ENCODE data around the gene CCNL2. TPM values are rescaled to one million over a fixed set of nuclear protein-coding genes. Genes with fewer than 3 reads are reported as not detected.

Gene CCNL2
- total and polyA plus RNA-seq, 2 of the 13 experiments (the other 11 are each of a cell fraction or from before 2014, with no cell fraction given): 105 to 340 TPM

DNA sequence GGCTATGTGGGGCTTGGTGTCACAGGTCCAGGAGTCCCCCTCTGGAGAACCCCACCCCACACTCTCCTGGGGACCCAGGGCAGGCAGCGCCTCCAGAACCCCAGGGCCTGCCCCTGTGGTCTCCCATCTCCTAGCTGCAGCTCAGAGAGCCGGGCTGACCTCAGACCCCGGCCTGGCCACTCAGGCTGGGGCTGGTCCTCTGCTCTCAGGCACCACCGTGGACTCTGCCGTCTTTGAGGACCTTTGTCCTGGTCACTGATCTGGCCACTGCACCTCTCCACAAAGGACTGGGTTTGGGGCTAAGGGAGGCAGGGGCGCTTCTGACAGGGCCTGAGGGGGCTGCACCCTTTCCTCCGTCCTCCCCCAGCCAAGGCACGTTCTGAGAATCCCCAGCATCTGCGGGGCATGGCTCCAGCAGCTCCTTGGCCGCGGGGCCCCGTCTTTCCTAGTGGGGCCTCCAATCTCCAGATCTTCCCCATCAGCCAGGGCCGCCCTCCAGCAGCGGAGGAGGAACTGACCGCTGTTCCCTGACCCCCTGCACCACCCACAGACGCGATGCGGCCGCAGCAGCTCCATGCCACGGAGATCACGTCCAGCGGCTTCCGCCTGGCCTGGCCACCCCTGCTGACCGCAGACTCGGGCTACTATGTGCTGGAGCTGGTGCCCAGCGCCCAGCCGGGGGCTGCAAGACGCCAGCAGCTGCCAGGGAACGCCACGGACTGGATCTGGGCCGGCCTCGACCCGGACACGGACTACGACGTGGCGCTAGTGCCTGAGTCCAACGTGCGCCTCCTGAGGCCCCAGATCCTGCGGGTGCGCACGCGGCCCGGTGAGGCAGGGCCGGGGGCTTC, 39.6 kb upstream of the CCNL2 start:
- DNase-seq (ENCODE audit: low spot score) (no peak), ATAC-seq (no peak), FAIRE-seq (no peak)
- Histone ChIP-seq H3K79me2 (ENCODE audit: insufficient read depth, low read length) (peaks cover 31% of the 10 kb centered on the region), H3K4me1 (ENCODE audit: insufficient read depth, low read length) (peaks cover 51% of the 10 kb centered on the region), H2AFZ (ENCODE audit: low read length) (no peak overlapping the region), H3K27ac (ENCODE audit: extremely low read length, insufficient read depth, low read length) (peak overlapping the region; percentile 54), H3K4me3 (replicated peaks in 1 of 3; ENCODE audit: insufficient read depth in 1 of 3, low read depth in 2 of 3, low read length in 3 of 3) (peak overlapping the region in 1 of 3 experiments; percentile 88; a peak in 2 of 6 replicates), H3K27me3 (ENCODE audit: control insufficient read depth in 1 of 2, insufficient read depth in 2 of 2, low read length in 2 of 2) (no peaks in the 10 kb centered on the region), H3K4me2 (ENCODE audit: low read depth, low read length) (peak overlapping the region; percentile 94), H3K36me3 (replicated peaks in 1 of 2; ENCODE audit: control insufficient read depth in 1 of 2, insufficient read depth in 2 of 2, low read length in 2 of 2) (peaks cover 0 to 2% of the 10 kb centered on the region in 2 experiments; a peak in 1 of 5 replicates), H4K20me1 (ENCODE audit: insufficient read depth, low read length) (no peaks in the 10 kb centered on the region), H3K9ac (ENCODE audit: insufficient read depth, low read depth, low read length) (peak overlapping the region; percentile 39; the same call in 1 of the 2 replicates), H3K9me3 (ENCODE audit: low read length) (no peaks in the 10 kb centered on the region)
- TF ChIP-seq RBFOX2 (IDR thresholded peaks at IDR 0.05; ENCODE audit: low read depth, low read length) (peak; percentile 78), ZNF430 (CRISPR knock-in tag; IDR thresholded peaks at IDR 0.05) (no peak), ZNF280B (CRISPR knock-in tag; IDR thresholded peaks at IDR 0.05; ENCODE audit: borderline replicate concordance) (0 out of 2 replicates have a peak, but pooled peaks have one; percentile 55), ESRRA (CRISPR knock-in tag; IDR thresholded peaks at IDR 0.05; ENCODE audit: low read depth) (no peak), ZFP41 (CRISPR knock-in tag; IDR thresholded peaks at IDR 0.05; ENCODE audit: borderline replicate concordance) (no peak), POLR2A (IDR thresholded peaks at IDR 0.05; ENCODE audit: insufficient read depth in 1 of 2, low read depth in 2 of 2, low read length in 2 of 2) (no peak), ZNF616 (CRISPR knock-in tag; IDR thresholded peaks at IDR 0.05; ENCODE audit: low read depth) (no peak), PAX8 (CRISPR knock-in tag; IDR thresholded peaks at IDR 0.05; ENCODE audit: borderline replicate concordance) (no peak), ZSCAN20 (CRISPR knock-in tag; IDR thresholded peaks at IDR 0.05; ENCODE audit: borderline replicate concordance) (no peak), XRCC5 (optimal IDR thresholded peaks at IDR 0.05; ENCODE audit: low read length) (no peak), AGO2 (optimal IDR thresholded peaks at IDR 0.05; ENCODE audit: low read depth, low read length) (peak; percentile 95), MAF1 (CRISPR knock-in tag; IDR thresholded peaks at IDR 0.05; ENCODE audit: borderline replicate concordance) (no peak), ZNF577 (CRISPR knock-in tag; IDR thresholded peaks at IDR 0.05; ENCODE audit: borderline replicate concordance, low read depth) (no peak), ZNF12 (CRISPR knock-in tag; IDR thresholded peaks at IDR 0.05) (no peak), ZEB1 (IDR thresholded peaks at IDR 0.05; ENCODE audit: insufficient replicate concordance, low read depth) (no peak), SMARCE1 (IDR thresholded peaks at IDR 0.05; ENCODE audit: borderline replicate concordance) (no peak), ZNF317 (CRISPR knock-in tag; IDR thresholded peaks at IDR 0.05) (no peak)
- TF ChIP-seq, protein P1, sequence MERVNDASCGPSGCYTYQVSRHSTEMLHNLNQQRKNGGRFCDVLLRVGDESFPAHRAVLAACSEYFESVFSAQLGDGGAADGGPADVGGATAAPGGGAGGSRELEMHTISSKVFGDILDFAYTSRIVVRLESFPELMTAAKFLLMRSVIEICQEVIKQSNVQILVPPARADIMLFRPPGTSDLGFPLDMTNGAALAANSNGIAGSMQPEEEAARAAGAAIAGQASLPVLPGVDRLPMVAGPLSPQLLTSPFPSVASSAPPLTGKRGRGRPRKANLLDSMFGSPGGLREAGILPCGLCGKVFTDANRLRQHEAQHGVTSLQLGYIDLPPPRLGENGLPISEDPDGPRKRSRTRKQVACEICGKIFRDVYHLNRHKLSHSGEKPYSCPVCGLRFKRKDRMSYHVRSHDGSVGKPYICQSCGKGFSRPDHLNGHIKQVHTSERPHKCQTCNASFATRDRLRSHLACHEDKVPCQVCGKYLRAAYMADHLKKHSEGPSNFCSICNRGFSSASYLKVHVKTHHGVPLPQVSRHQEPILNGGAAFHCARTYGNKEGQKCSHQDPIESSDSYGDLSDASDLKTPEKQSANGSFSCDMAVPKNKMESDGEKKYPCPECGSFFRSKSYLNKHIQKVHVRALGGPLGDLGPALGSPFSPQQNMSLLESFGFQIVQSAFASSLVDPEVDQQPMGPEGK (CRISPR knock-in tag; IDR thresholded peaks at IDR 0.05): no peak
- POLR2A ChIA-PET: interaction anchor here (0.5 to 11.0 kb wide), 10 partner anchors 9 to 67 kb away, joined by 3 to 355 read pairs (median 8); partner anchors contain the start of genes ANKRD65, AURKAIP1, CCNL2 and MRPL20
- WGBS (ENCODE audit: low lambda C conversion rate): 76% methylated on average over 12 of the region's 45 CpGs
- intact Hi-C loops (cut with micrococcal nuclease; ENCODE audit: unreplicated experiment): no loop called here
- CTCF ChIA-PET (ENCODE audit: low intra/inter-chr PET ratio, low total read pairs): interaction anchor here (1.1 kb wide), 1 partner anchor 21 kb away, joined by 3 read pairs; no protein-coding TSS in a partner anchor
- BruUV-seq (replicated peaks): no TSS peak
- in situ Hi-C loops (cut with HindIII; ENCODE audit: extremely low pct_ligation_motif_present, low pct_unique_long_range_greater_than_20kb): loop anchor here (5.0 kb wide), 1 partner anchor 36 kb away; no protein-coding TSS in a partner anchor
